ENCODE data around the gene FRYL.

FRYL gene

DNA sequence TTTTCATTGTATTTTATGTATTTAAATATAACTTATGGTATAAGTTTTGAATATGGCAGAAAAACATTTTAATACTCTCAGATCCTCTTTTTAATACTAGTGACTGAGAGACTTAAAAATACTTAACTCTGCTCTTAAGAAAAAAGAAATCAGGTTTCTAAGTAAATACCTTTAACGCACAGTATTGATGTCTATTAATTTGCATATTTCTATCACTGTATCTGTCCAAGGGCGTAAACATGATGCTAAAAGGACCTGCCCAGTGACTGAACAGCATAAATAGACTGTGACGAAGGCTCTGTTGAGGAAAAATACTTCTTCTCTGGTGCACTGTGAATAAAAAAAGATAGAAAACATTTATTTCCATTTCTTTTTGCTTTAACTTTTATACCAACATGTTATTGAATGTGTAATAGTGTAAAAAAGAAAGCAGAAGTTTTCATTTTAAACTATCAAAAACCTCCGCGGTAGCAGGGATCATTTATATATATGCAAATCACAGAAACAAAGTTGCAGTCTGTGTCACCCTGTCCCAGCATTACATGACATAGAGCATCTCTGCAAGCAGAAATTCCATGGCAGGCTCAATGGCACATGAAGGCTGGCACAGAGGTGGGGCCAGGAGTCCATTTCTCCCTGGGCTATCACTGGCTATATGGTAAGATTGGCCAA lies 214.6 kb downstream of the FRYL start:
- TF ChIP-seq CTCF (IDR thresholded peaks at IDR 0.05; ENCODE audit: insufficient read depth, missing control alignments) = no peak
- DNase-seq (ENCODE audit: insufficient read length, low spot score) (no peak), FAIRE-seq (no peak)

GRCh38 chr4:48564151-48564550 lies 215.9 kb downstream of the FRYL start:
- FAIRE-seq = no peak
- no peak for TF ChIP-seq CTCF (IDR thresholded peaks at IDR 0.05; ENCODE audit: insufficient read depth, missing control alignments)
- no peak for DNase-seq (ENCODE audit: insufficient read length, low spot score)

- FAIRE-seq (no peak), DNase-seq (ENCODE audit: insufficient read length, low spot score) (no peak)
- TF ChIP-seq CTCF (IDR thresholded peaks at IDR 0.05; ENCODE audit: insufficient read depth, missing control alignments) = no peak
Observed at GRCh38 chr4:48558819-48559218, 221.3 kb downstream of the FRYL start.

DNA sequence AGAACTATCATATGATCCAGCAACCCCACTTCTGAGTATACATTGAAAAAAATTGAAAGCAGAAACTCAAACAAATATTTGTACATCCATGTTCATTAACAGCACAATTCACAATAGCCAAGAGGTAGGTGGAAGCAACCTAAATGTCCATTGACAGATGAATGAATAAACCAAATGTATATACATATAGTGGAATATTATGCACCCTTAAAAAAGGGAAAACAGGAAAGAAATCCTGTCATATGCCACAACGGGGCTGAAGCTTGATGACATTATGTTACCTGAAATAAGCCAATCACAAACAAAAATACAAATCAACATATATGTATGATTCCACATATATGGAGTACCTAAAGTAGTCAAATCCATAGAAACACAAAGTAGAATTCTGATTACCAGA lies 222.1 kb downstream of the FRYL start:
- FAIRE-seq (no peak), DNase-seq (ENCODE audit: insufficient read length, low spot score) (no peak)
- no peak for TF ChIP-seq CTCF (IDR thresholded peaks at IDR 0.05; ENCODE audit: insufficient read depth, missing control alignments)

- no peak for TF ChIP-seq CTCF (IDR thresholded peaks at IDR 0.05; ENCODE audit: insufficient read depth, missing control alignments)
- DNase-seq (ENCODE audit: insufficient read length, low spot score) (no peak), FAIRE-seq (no peak)
Observed at GRCh38 chr4:48557478-48557877, 222.6 kb downstream of the FRYL start.

DNA sequence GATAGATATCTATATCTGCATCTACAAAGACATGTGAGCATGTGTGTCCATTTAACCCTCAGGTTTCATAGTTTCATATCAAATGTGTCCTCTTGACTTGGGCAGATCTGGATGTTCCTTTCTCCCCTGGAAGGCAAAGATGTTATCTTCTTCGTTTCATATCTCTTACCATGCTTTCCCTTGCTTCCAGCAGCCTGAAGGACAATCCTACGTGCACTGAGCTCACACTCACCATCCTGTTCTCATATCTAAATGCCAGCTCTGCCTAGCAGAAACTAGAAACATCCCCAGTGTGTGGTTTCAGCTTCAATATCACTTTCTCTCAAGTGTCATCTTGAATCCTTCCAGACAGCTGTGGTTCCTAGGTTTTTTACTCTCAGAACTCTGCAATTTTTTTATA lies 223.8 kb downstream of the FRYL start:
- DNase-seq (ENCODE audit: insufficient read length, low spot score) (no peak), FAIRE-seq (no peak)
- no peak for TF ChIP-seq CTCF (IDR thresholded peaks at IDR 0.05; ENCODE audit: insufficient read depth, missing control alignments)

- TF ChIP-seq CTCF (IDR thresholded peaks at IDR 0.05; ENCODE audit: insufficient read depth, missing control alignments) = no peak
- DNase-seq (ENCODE audit: insufficient read length, low spot score) (no peak), FAIRE-seq (no peak)
Observed at GRCh38 chr4:48554606-48555005, 225.5 kb downstream of the FRYL start.
